SK-N-MC (cell line): ENCODE measurements around the gene NEMP2.

Source experiments
- EZH2 ChIP-seq: fragments of 200-600 bp; sonication (generic); IDR thresholded peaks from one replicate; pipeline ENCODE4 v1.6.1; 2017; ENCODE audit warnings: antibody characterized with exemption
- FOXP2 ChIP-seq: optimal IDR thresholded peaks from 2 replicates; pipeline ENCODE3; 2011; ENCODE audit warnings: mild to moderate bottlenecking, moderate library complexity; ENCODE audit not compliant: insufficient read depth; ENCODE audit errors: extremely low read length, control extremely low read depth
- POLR2AphosphoS5 ChIP-seq: IDR thresholded peaks from 2 replicates; pipeline ENCODE4 v1.6.1; 2012; ENCODE audit warnings: mild to moderate bottlenecking, low read depth, low read length, borderline replicate concordance

GRCh38 chr2:190514676-190515075, 19.8 kb downstream of the NEMP2 start:
- TF ChIP-seq POLR2AphosphoS5 (no peak), EZH2 (no peak), FOXP2 (no peak)
